ENCODE measurements around the gene FIG4. TPM values are rescaled to one million over a fixed set of nuclear protein-coding genes. Genes with fewer than 3 reads are reported as not detected.
A peak's percentile ranks its signal among the peaks of the same experiment; 100 is the strongest.

The FIG4 gene
- total RNA-seq (10 to 100 TPM; 18.9 to 20.4 TPM), polyA plus RNA-seq (10 to 100 TPM; 10.8 to 12.1 TPM)
- long read RNA-seq, donor 1, partial matches to known transcripts: 15 of 18 reads
- long read RNA-seq, donor 1, other reads (novel, unspliced or antisense): 0 of 18 reads
- long read RNA-seq, donor 2, partial matches to known transcripts: 6 of 7 reads
- long read RNA-seq, donor 2, other reads (novel, unspliced or antisense): 0 of 7 reads
- long read RNA-seq, donor 3: 0 reads
- long read RNA-seq, donor 4: 0 reads
- long read RNA-seq, donor 5, partial matches to known transcripts: 15 of 16 reads
- long read RNA-seq, donor 5, other reads (novel, unspliced or antisense): 0 of 16 reads

DNA sequence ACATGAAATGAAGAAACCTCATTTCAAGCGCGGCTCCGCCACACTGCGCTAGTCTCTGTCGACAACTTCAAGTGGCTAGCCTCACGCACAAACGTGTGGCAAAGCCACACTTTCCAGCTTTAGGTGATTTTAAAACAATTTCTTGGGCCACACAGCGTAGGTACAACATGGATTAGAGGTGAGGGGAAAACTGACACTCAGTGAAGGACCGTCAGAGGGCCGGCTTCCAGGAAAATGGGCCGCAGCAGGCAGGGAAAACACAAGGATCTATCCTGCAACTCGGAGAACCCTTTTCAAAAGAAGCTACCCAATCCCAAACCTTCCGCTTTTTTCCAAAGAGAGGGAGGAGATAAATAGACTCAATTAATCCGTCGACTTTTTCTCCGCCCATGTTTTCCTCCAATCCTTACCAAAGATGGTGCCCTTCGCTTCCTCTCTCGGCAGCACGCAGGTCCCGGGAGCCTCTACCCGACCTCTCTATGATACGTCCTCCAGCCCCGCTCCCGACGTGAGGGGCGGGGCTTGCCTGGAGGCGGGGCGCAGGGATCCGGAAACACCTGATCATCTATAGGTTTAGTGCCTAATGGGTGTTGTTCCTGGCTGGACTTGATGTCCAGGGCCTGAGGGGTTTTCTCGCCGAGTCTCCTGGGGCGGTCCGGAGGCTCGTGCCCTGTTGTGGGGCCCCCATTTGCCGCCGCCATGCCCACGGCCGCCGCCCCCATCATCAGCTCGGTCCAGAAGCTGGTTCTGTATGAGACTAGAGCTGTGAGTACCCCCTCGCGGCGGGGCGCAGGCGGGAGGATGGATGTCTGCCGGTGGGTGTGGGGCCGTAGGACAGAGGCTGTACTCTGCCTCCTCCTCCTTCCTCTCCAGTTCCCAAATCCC is at the start of gene FIG4, which contains the start of gene AK9:
Gene FIG4, plus strand, starts transcription at position 560 of the 885 bp plus-strand sequence. Its CDS starts 140 bp downstream, at position 700.
Gene AK9, minus strand, starts transcription at position 466 of the 885 bp plus-strand sequence. CDS start 15,457 bp downstream, outside the sequence.
- Histone ChIP-seq H3K27me3 (ENCODE audit: control insufficient read depth in 3 of 3, insufficient read depth in 3 of 3, low read length in 2 of 3) (no peaks in the 10 kb centered on the region), H3K36me3 (ENCODE audit: control insufficient read depth in 4 of 4, insufficient read depth in 4 of 4, low read length in 4 of 4) (no peaks in the 10 kb centered on the region), H3K27ac (ENCODE audit: low read depth in 1 of 2, low read length in 1 of 2) (peak within 1 kb of the TSS; percentile 92 to 95), H3K4me3 (peak within 1 kb of the TSS; percentile 87), H3K9me3 (ENCODE audit: control insufficient read depth in 4 of 4, insufficient read depth in 3 of 4, low read length in 3 of 4) (no peaks in the 10 kb centered on the region), H3K9ac (ENCODE audit: insufficient read depth in 1 of 2, low read length in 2 of 2) (peak within 1 kb of the TSS; percentile 81 to 97), H3K4me1 (ENCODE audit: control insufficient read depth in 5 of 5, insufficient read depth in 5 of 5, low read length in 5 of 5) (peaks cover 0 to 16% (median 0%) of the 10 kb centered on the region in 5 donors)
- TF ChIP-seq, protein P1, sequence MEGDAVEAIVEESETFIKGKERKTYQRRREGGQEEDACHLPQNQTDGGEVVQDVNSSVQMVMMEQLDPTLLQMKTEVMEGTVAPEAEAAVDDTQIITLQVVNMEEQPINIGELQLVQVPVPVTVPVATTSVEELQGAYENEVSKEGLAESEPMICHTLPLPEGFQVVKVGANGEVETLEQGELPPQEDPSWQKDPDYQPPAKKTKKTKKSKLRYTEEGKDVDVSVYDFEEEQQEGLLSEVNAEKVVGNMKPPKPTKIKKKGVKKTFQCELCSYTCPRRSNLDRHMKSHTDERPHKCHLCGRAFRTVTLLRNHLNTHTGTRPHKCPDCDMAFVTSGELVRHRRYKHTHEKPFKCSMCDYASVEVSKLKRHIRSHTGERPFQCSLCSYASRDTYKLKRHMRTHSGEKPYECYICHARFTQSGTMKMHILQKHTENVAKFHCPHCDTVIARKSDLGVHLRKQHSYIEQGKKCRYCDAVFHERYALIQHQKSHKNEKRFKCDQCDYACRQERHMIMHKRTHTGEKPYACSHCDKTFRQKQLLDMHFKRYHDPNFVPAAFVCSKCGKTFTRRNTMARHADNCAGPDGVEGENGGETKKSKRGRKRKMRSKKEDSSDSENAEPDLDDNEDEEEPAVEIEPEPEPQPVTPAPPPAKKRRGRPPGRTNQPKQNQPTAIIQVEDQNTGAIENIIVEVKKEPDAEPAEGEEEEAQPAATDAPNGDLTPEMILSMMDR (IDR thresholded peaks at IDR 0.05; ENCODE audit: control extremely low read depth, extremely low read depth): no peak
- DNase-seq: peak; percentile 93 to 96 (median 94)
- 0 to 1% methylated on average over 47 of the region's 47 CpGs for WGBS, 2 donors
- ATAC-seq (ENCODE audit: insufficient read depth, low FRiP score): peak; percentile 98

DNA sequence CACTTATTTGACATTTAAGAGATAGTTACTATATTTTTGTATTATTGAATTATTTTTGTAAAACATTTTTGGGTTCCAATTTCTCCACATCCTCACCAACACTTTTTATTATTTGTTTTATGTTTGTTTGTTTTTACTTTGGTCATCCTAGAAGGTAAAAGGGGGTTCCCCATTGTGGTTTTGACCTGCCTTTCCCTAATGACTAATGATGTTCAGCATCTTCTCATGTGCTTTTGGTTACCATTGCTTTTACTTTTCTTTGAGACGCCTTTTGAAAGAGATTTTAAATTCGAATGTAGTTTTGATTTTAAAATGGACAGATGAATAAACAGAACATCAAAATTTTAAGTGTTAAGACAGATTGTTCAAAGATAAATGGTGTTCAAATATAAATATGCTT is 47.0 kb upstream of the FIG4 start:
- H3K27me3 ChIP-seq (ENCODE audit: control insufficient read depth in 3 of 3, insufficient read depth in 3 of 3, low read length in 2 of 3): no peaks in the 10 kb centered on the region
- no peak overlapping the region for H3K4me3 ChIP-seq
- no peak for ATAC-seq (ENCODE audit: insufficient read depth, low FRiP score)
- peaks cover 0 to 7% (median under 1%) of the 10 kb centered on the region in 4 donors for H3K36me3 ChIP-seq (ENCODE audit: control insufficient read depth in 4 of 4, insufficient read depth in 4 of 4, low read length in 4 of 4)
- H3K27ac ChIP-seq (ENCODE audit: low read depth in 1 of 2, low read length in 1 of 2): no peak overlapping the region
- peaks cover 0 to 5% (median 0%) of the 10 kb centered on the region in 4 donors for H3K9me3 ChIP-seq (ENCODE audit: control insufficient read depth in 4 of 4, insufficient read depth in 3 of 4, low read length in 3 of 4)
- no peaks in the 10 kb centered on the region for H3K4me1 ChIP-seq (ENCODE audit: control insufficient read depth in 5 of 5, insufficient read depth in 5 of 5, low read length in 5 of 5)
- no peak overlapping the region for H3K9ac ChIP-seq (ENCODE audit: insufficient read depth in 1 of 2, low read length in 2 of 2)
- WGBS, 2 donors: 90 to 96% methylated on average over 2 of the region's 2 CpGs
- DNase-seq: no peak
- TF ChIP-seq, protein P1 (IDR thresholded peaks at IDR 0.05; ENCODE audit: control extremely low read depth, extremely low read depth): no peak

DNA sequence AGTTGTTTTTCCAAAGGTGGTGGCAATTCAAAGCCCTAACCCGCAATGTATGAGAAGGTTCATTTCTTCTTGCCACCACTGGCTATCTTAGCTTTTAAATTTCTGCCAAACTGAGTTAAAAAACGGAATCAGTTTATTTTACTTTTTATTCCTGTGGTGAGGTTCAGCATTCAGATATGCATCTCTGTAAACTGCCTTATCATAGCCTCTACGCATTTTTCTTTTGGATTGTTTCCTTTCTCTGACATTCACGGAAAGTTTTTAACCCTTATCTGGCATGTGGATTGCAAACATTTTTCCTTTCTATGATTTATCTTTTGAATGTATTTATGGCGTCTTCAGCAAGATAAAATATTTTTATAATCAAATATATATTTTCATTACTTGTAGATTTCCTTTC is 37.8 kb upstream of the FIG4 start:
- Histone ChIP-seq H3K36me3 (ENCODE audit: control insufficient read depth in 4 of 4, insufficient read depth in 4 of 4, low read length in 4 of 4) (peaks cover 0 to 2% (median 0%) of the 10 kb centered on the region in 4 donors), H3K27ac (ENCODE audit: low read depth in 1 of 2, low read length in 1 of 2) (no peak overlapping the region), H3K4me1 (ENCODE audit: control insufficient read depth in 5 of 5, insufficient read depth in 5 of 5, low read length in 5 of 5) (no peaks in the 10 kb centered on the region), H3K9me3 (ENCODE audit: control insufficient read depth in 4 of 4, insufficient read depth in 3 of 4, low read length in 3 of 4) (no peaks in the 10 kb centered on the region), H3K9ac (ENCODE audit: insufficient read depth in 1 of 2, low read length in 2 of 2) (no peak overlapping the region), H3K4me3 (no peak overlapping the region), H3K27me3 (ENCODE audit: control insufficient read depth in 3 of 3, insufficient read depth in 3 of 3, low read length in 2 of 3) (no peaks in the 10 kb centered on the region)
- WGBS, 2 donors: 32 to 51% methylated on average over 5 of the region's 5 CpGs
- TF ChIP-seq, protein P1 (IDR thresholded peaks at IDR 0.05; ENCODE audit: control extremely low read depth, extremely low read depth): no peak
- ATAC-seq (ENCODE audit: insufficient read depth, low FRiP score) (no peak), DNase-seq (no peak)

All from lung (tissue), 16 donors.